ENCODE results near the gene GTF2B.
A peak's percentile ranks its signal among the peaks of the same experiment; 100 is the strongest.
"Not testable (repeated sequence)": the region's sequence is repeated elsewhere in the genome, so short reads cannot be mapped to it uniquely, and the experiment has no call there.

The GTF2B gene

GRCh38 chr1:88891318-88891950 is at the start of gene GTF2B (continued):
- TF ChIP-seq ZNF518A (tag by site-specific recombination; conservative IDR thresholded peaks at IDR 0.05; ENCODE audit: low read depth) (peak; percentile 62), ZNF677 (tag by site-specific recombination; IDR thresholded peaks at IDR 0.05) (no peak)

- peak; percentile 68 for TF ChIP-seq ZNF146 (tag by site-specific recombination; IDR thresholded peaks at IDR 0.05)
- POLR2A ChIA-PET; H3K9me3 ChIP-seq (ENCODE audit: control insufficient read depth, insufficient read depth, low read depth, low read length); H3K27ac ChIP-seq (ENCODE audit: extremely low read depth, low read depth, low read length); H3K4me3 ChIP-seq (ENCODE audit: low read depth, low read length); CTCF ChIA-PET; H3K4me1 ChIP-seq (ENCODE audit: control insufficient read depth, insufficient read depth, low read length): not testable (repeated sequence)
- peaks cover 32 to 71% of the 10 kb centered on the region in 2 experiments for H3K36me3 ChIP-seq (ENCODE audit: control insufficient read depth in 2 of 2, insufficient read depth in 1 of 2, low read length in 2 of 2)
Observed at GRCh38 chr1:88938528-88938927, 47.2 kb upstream of the GTF2B start.

GRCh38 chr1:88936760-88937342 is 45.5 kb upstream of the GTF2B start:
- H3K4me3 ChIP-seq (ENCODE audit: low read depth, low read length): no peak overlapping the region
- H3K9me3 ChIP-seq (ENCODE audit: control insufficient read depth, insufficient read depth, low read depth, low read length): no peaks in the 10 kb centered on the region
- H3K27ac ChIP-seq (ENCODE audit: extremely low read depth, low read depth, low read length): no peak overlapping the region
- ChIA-PET POLR2A (no interaction called here), CTCF (interaction anchor here (0.7 to 0.9 kb wide), 5 partner anchors 9 to 554 kb away, joined by 3 read pairs; no protein-coding TSS in a partner anchor)
- H3K4me1 ChIP-seq (ENCODE audit: control insufficient read depth, insufficient read depth, low read length): no peaks in the 10 kb centered on the region
- no peak for TF ChIP-seq ZNF350 (tag by site-specific recombination; IDR thresholded peaks at IDR 0.05)
- TF ChIP-seq INSM2 (tag by site-specific recombination; IDR thresholded peaks at IDR 0.05): no peak
- no peak for TF ChIP-seq KLF16 (tag by site-specific recombination; IDR thresholded peaks at IDR 0.05)
- no peak for TF ChIP-seq ZNF76 (tag by site-specific recombination; IDR thresholded peaks at IDR 0.05; ENCODE audit: borderline replicate concordance, low read depth)
- no peak for TF ChIP-seq ZNF571 (tag by site-specific recombination; IDR thresholded peaks at IDR 0.05)
- TF ChIP-seq ZNF302 (tag by site-specific recombination; IDR thresholded peaks at IDR 0.05; ENCODE audit: low read depth): no peak
- TF ChIP-seq BCL6B (tag by site-specific recombination; IDR thresholded peaks at IDR 0.05): no peak
- no peak for TF ChIP-seq ZNF624 (tag by site-specific recombination; IDR thresholded peaks at IDR 0.05)
- TF ChIP-seq ZNF596 (tag by site-specific recombination; IDR thresholded peaks at IDR 0.05): no peak
- TF ChIP-seq ZNF138 (tag by site-specific recombination; IDR thresholded peaks at IDR 0.05; ENCODE audit: borderline replicate concordance): no peak
- no peak for TF ChIP-seq ZNF174 (tag by site-specific recombination; IDR thresholded peaks at IDR 0.05)
- TF ChIP-seq ZNF639 (tag by site-specific recombination; IDR thresholded peaks at IDR 0.05): no peak
- no peak for TF ChIP-seq ZNF266 (tag by site-specific recombination; IDR thresholded peaks at IDR 0.05; ENCODE audit: low read depth)
- peaks cover 26 to 70% of the 10 kb centered on the region in 2 experiments for H3K36me3 ChIP-seq (ENCODE audit: control insufficient read depth in 2 of 2, insufficient read depth in 1 of 2, low read length in 2 of 2)

Data from HEK293 (cell line).